VCaP (cell line): ENCODE measurements around the gene AGMAT.
"Not testable (repeated sequence)": the region's sequence is repeated elsewhere in the genome, so short reads cannot be mapped to it uniquely, and the experiment has no call there.

Experiments used
- H3K27ac ChIP-seq: fragments of 450-650 bp; 2 replicates; pipeline ENCODE4 v1.5.1; 2017
- TF ChIP-seq, protein P1 (sequence below): fragments of 450-650 bp; conservative IDR thresholded peaks from 2 replicates; pipeline ENCODE4 v1.5.1; 2017; ENCODE audit warnings: mild to moderate bottlenecking, moderate library complexity

Gene AGMAT

DNA sequence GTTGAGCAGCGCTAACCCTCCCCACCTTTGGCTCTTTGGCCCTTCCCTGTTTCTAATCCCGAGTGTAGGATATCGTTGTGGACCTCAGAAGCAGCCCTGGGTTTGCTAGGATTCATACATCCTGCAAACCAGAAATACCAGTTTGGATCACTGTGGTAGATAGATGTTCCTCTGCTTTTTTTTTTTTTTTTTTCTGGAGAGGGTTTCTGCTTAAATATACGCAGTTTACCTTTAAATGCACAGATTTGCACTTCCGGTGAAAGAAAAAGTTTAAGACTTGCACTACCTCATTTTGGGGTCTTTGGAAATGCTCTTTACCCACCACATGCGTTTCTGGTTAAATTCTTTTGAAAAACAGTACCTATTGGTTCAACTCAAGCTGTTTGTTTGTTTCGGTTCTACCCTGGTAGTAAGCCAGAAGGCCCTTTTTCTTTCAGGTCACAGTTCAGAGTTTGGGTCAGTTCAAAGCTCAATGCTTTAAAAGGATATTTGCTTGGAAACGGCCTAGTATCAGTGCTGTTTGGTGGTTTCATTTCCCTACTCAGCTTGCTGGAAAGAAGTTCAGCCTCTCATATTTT is 33.3 kb upstream of the AGMAT start:
- peak overlapping the region; percentile 98 for H3K27ac ChIP-seq
- TF ChIP-seq, protein P1, sequence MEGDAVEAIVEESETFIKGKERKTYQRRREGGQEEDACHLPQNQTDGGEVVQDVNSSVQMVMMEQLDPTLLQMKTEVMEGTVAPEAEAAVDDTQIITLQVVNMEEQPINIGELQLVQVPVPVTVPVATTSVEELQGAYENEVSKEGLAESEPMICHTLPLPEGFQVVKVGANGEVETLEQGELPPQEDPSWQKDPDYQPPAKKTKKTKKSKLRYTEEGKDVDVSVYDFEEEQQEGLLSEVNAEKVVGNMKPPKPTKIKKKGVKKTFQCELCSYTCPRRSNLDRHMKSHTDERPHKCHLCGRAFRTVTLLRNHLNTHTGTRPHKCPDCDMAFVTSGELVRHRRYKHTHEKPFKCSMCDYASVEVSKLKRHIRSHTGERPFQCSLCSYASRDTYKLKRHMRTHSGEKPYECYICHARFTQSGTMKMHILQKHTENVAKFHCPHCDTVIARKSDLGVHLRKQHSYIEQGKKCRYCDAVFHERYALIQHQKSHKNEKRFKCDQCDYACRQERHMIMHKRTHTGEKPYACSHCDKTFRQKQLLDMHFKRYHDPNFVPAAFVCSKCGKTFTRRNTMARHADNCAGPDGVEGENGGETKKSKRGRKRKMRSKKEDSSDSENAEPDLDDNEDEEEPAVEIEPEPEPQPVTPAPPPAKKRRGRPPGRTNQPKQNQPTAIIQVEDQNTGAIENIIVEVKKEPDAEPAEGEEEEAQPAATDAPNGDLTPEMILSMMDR, result no peak

DNA sequence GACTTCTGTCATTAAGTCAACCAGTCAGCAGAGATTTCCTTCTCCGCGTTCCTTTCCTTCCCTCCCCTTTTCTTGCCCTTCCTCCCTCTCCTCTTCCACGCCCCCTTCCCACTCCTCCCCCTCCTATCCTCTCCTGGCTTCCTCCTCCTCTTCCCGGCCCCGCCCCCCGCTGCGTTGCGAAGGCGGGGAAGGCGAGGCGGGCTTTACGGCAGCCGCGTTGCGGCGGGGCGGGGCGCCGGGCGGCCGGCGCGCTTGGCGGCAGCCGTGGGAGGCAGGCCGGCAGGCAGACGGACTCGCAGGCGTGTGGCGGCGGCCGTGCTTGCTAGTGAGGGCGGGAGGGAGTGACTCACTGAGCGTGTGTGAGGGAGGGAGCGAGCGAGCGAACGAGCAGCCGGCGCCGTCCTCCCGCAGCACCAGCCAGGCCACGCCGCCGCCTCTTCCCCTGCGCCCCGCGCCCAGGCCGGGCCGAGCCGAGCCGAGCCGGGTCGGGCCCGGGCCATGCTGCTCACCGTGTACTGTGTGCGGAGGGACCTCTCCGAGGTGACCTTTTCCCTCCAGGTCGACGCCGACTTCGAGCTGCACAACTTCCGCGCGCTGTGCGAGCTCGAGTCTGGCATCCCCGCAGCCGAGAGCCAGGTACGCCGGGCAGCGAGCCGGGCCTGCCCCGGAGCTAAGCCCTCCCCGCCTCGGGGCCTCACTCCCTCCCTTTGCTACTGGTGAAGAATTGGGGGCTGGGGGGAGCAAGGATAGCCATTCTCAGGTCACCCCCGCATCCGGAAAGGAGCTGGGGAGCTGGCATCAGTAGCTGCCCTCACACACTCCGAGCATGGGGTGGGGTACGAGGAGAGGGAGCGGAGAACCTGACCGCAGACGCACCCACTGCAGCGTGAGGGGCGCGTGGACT is 32.6 kb upstream of the AGMAT start, which contains the start of gene DDI2:
DDI2 (plus strand) TSS at position 286 of the 904 bp plus-strand sequence; CDS start at position 499, 213 bp downstream.
- H3K27ac ChIP-seq, result peak within 1 kb of the TSS; percentile 98
- TF ChIP-seq, protein P1, result no peak

DNA sequence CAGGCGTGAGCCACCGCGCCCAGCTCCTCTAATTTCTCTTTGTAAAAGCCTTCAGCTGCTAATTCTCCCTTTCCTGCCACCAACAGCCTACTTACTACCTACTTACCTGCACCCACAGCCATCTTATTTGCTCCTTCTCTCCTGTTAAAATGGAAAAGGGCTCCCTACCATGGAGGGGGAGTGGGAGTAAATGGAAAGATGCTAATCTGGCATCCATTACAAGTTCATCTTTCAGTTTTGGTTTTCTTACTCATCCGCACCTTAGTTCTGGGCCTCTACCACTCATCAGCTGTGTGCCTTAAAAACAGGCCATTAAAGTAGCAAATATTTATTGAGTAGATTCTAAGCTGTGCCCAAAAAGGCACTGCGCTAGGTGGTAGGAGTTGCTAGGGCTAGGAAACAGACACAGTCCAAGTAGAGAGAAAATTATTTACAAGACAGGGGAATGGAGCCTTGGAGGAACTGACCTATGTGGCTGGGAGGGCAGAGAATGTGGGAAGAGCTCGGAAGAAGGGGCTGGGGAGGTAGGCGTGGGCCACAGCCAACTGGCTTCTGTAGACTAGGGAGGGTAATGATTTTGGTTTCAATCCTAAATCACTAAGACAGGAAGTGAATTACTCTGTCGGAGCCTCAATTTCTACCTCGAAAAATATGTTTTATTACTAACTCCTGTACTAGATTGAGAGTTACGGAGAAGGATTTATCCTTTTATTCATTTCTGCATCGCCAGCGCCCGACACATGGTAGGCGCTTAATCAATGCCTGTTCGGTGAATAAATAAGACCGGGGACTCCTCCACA is 31.7 kb upstream of the AGMAT start:
- TF ChIP-seq, protein P1, result no peak
- H3K27ac ChIP-seq, result peak overlapping the region; percentile 98

DNA sequence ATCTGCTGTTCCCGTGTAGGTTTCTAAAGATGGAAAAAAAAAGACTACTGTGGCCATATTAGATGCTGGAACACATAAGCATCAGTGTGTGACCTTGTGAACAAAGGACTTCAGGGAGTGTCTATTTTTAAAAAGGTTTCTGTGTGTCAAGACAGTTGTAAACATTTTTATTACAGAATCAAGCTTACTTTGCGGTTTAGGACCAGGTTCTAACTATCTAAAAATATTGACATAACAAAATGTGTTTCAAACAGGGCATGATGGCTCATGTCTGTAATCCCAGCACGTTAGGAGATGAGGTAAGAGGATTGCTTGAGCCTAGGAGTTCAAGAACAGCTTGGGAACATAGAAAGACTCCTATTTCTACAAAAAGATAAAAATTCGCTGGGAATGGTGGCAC is 25.3 kb upstream of the AGMAT start:
- H3K27ac ChIP-seq, result peak overlapping the region; percentile 66
- TF ChIP-seq, protein P1, result no peak

DNA sequence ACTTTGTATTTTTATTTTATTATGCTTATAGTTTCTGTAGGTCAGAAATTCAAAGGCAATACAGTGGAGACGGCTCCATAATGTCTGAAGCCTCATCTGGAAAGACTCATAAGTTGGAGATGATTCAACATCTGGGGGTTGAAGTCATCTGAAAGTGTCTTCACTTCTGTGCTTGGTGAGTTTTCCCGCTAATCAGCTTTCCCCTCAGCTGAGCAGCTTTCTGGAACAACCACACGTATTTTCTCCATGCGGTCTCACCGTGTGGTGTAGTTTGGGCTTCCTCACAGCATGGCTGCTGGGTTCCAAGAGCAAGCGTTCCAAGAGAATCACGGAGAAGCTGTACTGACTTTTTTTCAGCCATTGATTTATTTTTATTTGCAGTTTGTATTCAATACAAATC is 24.8 kb upstream of the AGMAT start:
- TF ChIP-seq, protein P1, result no peak
- H3K27ac ChIP-seq, result peak overlapping the region; percentile 66

DNA sequence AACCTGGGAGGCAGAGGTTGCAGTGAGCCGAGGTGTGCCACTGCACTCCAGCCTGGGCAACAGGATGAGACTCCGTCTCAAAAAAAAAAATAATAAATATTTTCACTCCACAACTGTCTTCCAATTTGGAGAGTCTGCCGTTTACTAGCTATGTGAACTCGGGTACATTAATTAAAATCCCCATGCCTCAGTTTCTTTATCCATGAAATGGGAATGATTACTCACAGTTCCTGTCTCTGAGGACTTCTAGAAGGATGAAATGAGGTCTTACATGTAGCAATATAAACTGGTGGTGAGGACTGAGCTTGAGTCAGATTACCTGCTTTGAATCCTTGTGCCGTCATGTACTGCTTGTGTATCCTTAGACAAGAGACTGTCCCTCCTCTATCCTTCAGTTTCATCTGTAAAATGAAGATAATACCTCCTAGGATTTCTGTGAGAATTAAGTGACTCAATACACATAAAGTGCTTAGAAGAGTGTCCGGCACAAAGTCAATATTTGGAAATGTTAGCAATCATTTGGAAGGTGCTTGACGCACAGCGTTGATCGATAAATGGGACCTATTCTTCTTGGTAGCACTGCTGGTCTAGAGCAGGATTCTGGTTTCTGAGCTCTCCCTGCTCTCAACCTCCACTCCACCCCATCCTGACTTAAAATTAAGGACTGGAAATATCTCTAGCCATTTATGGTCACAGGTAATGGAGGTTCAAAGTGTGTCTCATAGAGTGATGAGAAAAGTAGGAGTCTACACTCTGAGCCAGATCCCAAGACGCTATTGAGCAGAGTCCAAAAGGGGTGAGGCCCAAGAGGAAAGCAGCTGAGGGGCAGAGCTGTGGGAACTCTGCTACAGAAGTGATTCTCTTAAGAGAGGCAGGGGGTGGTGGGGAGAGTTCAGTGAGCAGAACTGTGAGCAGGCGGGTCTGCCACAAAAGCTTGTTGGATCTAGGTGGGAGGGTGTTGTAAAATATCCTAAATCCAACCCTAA is 20.8 kb upstream of the AGMAT start:
- TF ChIP-seq, protein P1, result no peak
- no peak overlapping the region for H3K27ac ChIP-seq

DNA sequence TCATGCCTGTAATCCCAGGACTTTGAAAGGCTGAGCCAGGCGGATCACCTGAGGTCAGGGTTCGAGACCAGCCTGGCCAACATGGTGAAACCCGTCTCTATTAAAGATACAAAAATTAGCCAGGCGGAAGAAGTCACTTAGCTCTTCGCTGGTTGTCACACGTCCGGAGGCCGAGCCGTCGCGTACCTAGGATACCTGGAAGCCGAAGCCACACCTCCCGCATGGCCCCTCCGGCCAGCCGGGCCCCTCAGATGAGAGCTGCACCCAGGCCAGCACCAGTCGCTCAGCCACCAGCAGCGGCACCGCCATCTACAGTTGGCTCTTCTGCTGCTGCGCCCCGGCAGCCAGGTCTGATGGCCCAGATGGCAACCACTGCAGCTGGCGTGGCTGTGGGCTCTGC is 19.5 kb upstream of the AGMAT start:
- not testable (repeated sequence) for H3K27ac ChIP-seq

DNA sequence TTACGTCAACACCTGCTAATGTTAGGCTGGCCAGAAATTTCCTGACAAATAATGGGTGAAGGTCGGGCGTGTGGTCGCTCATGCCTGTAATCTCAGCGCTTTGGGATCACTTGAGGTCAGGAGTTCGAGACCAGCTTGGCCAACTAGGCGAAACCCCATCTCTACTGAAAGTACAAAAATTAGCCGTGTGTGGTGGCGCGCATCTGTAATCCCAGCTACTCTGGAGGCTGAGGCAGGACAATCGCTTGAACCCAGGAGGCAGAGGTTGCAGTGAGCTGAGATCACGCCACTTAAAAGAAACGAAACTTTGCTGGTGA is 19.1 kb upstream of the AGMAT start:
- H3K27ac ChIP-seq, result peak overlapping the region; percentile 84
